Uterus (tissue), 2 donors: ENCODE measurements around the gene CCM2L.

Source experiments
- CTCF ChIP-seq, 4 experiments: fragments of 200-600 bp in 2 of 4; fragments of 450-650 bp in 2 of 4; sonication (generic) in 2 of 4; IDR thresholded peaks; one replicate each; pipeline ENCODE4 v1.5.1; 2016 to 2019; ENCODE audit warnings: antibody characterized with exemption in 4 of 4, mild to moderate bottlenecking in 2 of 4, moderate library complexity in 1 of 4
- POLR2A ChIP-seq, 2 donors: fragments of 450-650 bp; IDR thresholded peaks; one replicate each; pipeline ENCODE4 v1.6.1; 2016; ENCODE audit warnings: antibody characterized with exemption in 2 of 2, mild to moderate bottlenecking in 1 of 2, moderate library complexity in 1 of 2

- no peak for TF ChIP-seq CTCF (IDR thresholded peaks at IDR 0.05)
- TF ChIP-seq POLR2A (IDR thresholded peaks at IDR 0.05), result no peak
Measured at GRCh38 chr20:32036252-32036651, 26.0 kb downstream of the CCM2L start.
